IMR-90 (cell line): ENCODE measurements around the gene EXOC8.

Experiments used
- CEBPB ChIP-seq: IDR thresholded peaks from 2 replicates; pipeline ENCODE4 v1.6.1; 2012; ENCODE audit warnings: low read depth, low read length, improper control_type of control experiment
- FOS ChIP-seq: fragments of 150-350 bp; IDR thresholded peaks from 2 replicates; pipeline ENCODE4 v1.6.1; 2016; ENCODE audit warnings: low read depth, low read length
- MAFK ChIP-seq: IDR thresholded peaks from 2 replicates; pipeline ENCODE4 v1.6.1; 2012; ENCODE audit warnings: low read depth, low read length, improper control_type of control experiment
- MXI1 ChIP-seq: IDR thresholded peaks from 2 replicates; pipeline ENCODE4 v1.6.1; 2012; ENCODE audit warnings: low read depth, mild to moderate bottlenecking, low read length, moderate library complexity, borderline replicate concordance
- POLR2A ChIP-seq: IDR thresholded peaks from 2 replicates; pipeline ENCODE4 v1.6.1; 2012; ENCODE audit warnings: mild to moderate bottlenecking, low read depth, low read length
- RAD21 ChIP-seq: IDR thresholded peaks from 2 replicates; pipeline ENCODE4 v1.6.1; 2012; ENCODE audit warnings: low read length, improper control_type of control experiment
- RCOR1 ChIP-seq: IDR thresholded peaks from 2 replicates; pipeline ENCODE4 v1.6.1; 2012; ENCODE audit warnings: mild to moderate bottlenecking, low read length, improper control_type of control experiment; ENCODE audit not compliant: insufficient replicate concordance
- RFX5 ChIP-seq: IDR thresholded peaks from 2 replicates; pipeline ENCODE4 v1.8.0; 2012; ENCODE audit warnings: low read depth, mild to moderate bottlenecking, low read length, moderate library complexity
- TF ChIP-seq, protein P1 (sequence below): fragments of 150-350 bp; IDR thresholded peaks from 2 replicates; pipeline ENCODE4 v1.6.1; 2017; ENCODE audit warnings: mild to moderate bottlenecking, antibody characterized with exemption, low read length, low read depth
- TF ChIP-seq, protein P2 (sequence below): conservative IDR thresholded peaks from 2 replicates; pipeline ENCODE4 v1.5.1; 2012; ENCODE audit warnings: mild to moderate bottlenecking, low read depth, low read length, improper control_type of control experiment

- TF ChIP-seq, protein P1, sequence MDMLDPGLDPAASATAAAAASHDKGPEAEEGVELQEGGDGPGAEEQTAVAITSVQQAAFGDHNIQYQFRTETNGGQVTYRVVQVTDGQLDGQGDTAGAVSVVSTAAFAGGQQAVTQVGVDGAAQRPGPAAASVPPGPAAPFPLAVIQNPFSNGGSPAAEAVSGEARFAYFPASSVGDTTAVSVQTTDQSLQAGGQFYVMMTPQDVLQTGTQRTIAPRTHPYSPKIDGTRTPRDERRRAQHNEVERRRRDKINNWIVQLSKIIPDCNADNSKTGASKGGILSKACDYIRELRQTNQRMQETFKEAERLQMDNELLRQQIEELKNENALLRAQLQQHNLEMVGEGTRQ, result no peak
- TF ChIP-seq CEBPB (no peak), POLR2A (no peak), RCOR1 (no peak), MAFK (no peak), RFX5 (no peak), RAD21 (no peak), MXI1 (no peak), FOS (no peak)
- TF ChIP-seq, protein P2, sequence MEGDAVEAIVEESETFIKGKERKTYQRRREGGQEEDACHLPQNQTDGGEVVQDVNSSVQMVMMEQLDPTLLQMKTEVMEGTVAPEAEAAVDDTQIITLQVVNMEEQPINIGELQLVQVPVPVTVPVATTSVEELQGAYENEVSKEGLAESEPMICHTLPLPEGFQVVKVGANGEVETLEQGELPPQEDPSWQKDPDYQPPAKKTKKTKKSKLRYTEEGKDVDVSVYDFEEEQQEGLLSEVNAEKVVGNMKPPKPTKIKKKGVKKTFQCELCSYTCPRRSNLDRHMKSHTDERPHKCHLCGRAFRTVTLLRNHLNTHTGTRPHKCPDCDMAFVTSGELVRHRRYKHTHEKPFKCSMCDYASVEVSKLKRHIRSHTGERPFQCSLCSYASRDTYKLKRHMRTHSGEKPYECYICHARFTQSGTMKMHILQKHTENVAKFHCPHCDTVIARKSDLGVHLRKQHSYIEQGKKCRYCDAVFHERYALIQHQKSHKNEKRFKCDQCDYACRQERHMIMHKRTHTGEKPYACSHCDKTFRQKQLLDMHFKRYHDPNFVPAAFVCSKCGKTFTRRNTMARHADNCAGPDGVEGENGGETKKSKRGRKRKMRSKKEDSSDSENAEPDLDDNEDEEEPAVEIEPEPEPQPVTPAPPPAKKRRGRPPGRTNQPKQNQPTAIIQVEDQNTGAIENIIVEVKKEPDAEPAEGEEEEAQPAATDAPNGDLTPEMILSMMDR, result no peak
These were observed 26.5 kb upstream of the EXOC8 start for GRCh38 chr1:231364192-231364591.
